ENCODE results near the gene SULT1A1. TPM values are rescaled to one million over a fixed set of nuclear protein-coding genes. Genes with fewer than 3 reads are reported as not detected.
"Not testable (repeated sequence)": the region's sequence is repeated elsewhere in the genome, so short reads cannot be mapped to it uniquely, and the experiment has no call there.

SULT1A1 gene
- total RNA-seq (15.0 and 15.5 TPM in 2 replicates), polyA plus RNA-seq (18.8 and 19.5 TPM in 2 replicates)

GRCh38 chr16:28609631-28610594 lies at the start of gene SULT1A1:
TSS of gene SULT1A1 (minus strand) at chr16:28610044. CDS start at chr16:28608855, 1,189 bp downstream.
- Histone ChIP-seq H2AFZ (peak within 1 kb of the TSS; percentile 40), H3K4me2 (peak within 1 kb of the TSS; percentile 57), H3K27ac (peak within 1 kb of the TSS; percentile 26), H3K4me3 (no peak within 1 kb of the TSS), H3K79me2 (no peaks in the 10 kb centered on the region), H3K9me2 (replicated peaks; ENCODE audit: insufficient read depth) (no peaks in the 10 kb centered on the region), H3K4me1 (ENCODE audit: insufficient read depth) (peaks cover 11% of the 10 kb centered on the region), H3K27me3 (no peaks in the 10 kb centered on the region), H3K9me3 (ENCODE audit: low read depth) (no peaks in the 10 kb centered on the region), H4K20me1 (ENCODE audit: insufficient read depth, poor library complexity, severe bottlenecking) (no peaks in the 10 kb centered on the region), H3K36me3 (replicated peaks; ENCODE audit: insufficient read depth, low read depth) (no peaks in the 10 kb centered on the region)
- WGBS (ENCODE audit: low lambda C conversion rate, missing lambda C conversion rate): 51% methylated on average over 11 of the region's 11 CpGs
- TF ChIP-seq EZH2phosphoT487 (IDR thresholded peaks at IDR 0.05; ENCODE audit: low read depth, severe bottlenecking, unreplicated experiment): no peak
- TF ChIP-seq EZH2 (IDR thresholded peaks at IDR 0.05; ENCODE audit: borderline replicate concordance): no peak
- TF ChIP-seq CTCF (IDR thresholded peaks at IDR 0.05; ENCODE audit: poor library complexity): no peak
- DNase-seq (ENCODE audit: low spot score): peak; percentile 62

DNA sequence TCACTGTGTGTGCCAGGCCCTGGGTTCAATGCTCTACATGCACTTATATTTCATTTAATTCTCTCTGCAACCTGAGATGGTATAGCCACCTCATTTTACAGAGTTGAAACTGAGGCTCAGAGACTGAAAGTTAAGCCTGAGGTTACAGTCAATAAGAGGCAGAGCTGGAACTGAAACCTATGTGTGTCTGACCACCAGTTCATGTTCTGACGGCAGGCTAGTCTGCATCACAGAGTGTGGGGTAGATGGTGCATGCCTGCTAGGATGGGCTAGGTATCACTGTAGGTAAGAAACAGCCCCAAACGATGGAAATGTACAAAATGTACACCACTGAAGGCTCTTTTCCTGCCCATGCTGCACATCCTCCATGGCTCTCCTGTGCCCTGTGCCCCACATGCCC lies 30.1 kb upstream of the SULT1A1 start:
- not testable (repeated sequence) for H3K36me3 ChIP-seq (replicated peaks; ENCODE audit: insufficient read depth, low read depth); H3K4me3 ChIP-seq; H4K20me1 ChIP-seq (ENCODE audit: insufficient read depth, poor library complexity, severe bottlenecking); H3K4me2 ChIP-seq; H3K27me3 ChIP-seq; H3K9me3 ChIP-seq (ENCODE audit: low read depth); H3K79me2 ChIP-seq; H3K27ac ChIP-seq; DNase-seq (ENCODE audit: low spot score); H3K4me1 ChIP-seq (ENCODE audit: insufficient read depth); H2AFZ ChIP-seq; H3K9me2 ChIP-seq (replicated peaks; ENCODE audit: insufficient read depth)
- 86% methylated on average over 2 of the region's 2 CpGs for WGBS (ENCODE audit: low lambda C conversion rate, missing lambda C conversion rate)

DNA sequence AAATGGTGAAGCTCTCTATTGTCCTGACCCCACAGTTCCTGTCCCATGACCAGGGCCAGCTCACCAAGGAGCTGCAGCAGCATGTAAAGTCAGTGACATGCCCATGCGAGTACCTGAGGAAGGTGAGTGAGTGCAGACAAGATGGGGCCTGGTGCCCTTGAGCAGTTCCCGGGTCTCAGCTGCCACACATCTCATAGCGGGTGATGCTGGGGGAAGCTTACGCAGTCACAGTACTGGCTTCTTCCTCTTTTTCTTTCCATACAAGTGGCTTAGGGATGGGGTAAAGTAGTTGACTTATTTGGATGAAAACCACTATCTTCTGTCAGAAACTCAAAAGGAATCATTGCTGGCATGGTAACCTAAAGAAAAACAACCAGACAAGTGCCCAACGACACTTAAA lies 28.5 kb upstream of the SULT1A1 start:
- DNase-seq (ENCODE audit: low spot score); H3K36me3 ChIP-seq (replicated peaks; ENCODE audit: insufficient read depth, low read depth); H3K4me3 ChIP-seq; H3K27ac ChIP-seq; H3K4me1 ChIP-seq (ENCODE audit: insufficient read depth); H3K9me2 ChIP-seq (replicated peaks; ENCODE audit: insufficient read depth); H3K4me2 ChIP-seq; H4K20me1 ChIP-seq (ENCODE audit: insufficient read depth, poor library complexity, severe bottlenecking); H3K9me3 ChIP-seq (ENCODE audit: low read depth); H3K27me3 ChIP-seq; H3K79me2 ChIP-seq; H2AFZ ChIP-seq: not testable (repeated sequence)
- WGBS (ENCODE audit: low lambda C conversion rate, missing lambda C conversion rate): 100% methylated on average over 3 of the region's 5 CpGs

- not testable (repeated sequence) for H3K79me2 ChIP-seq; H3K4me2 ChIP-seq; H3K4me1 ChIP-seq (ENCODE audit: insufficient read depth); DNase-seq (ENCODE audit: low spot score); H3K27ac ChIP-seq; H3K9me3 ChIP-seq (ENCODE audit: low read depth); H4K20me1 ChIP-seq (ENCODE audit: insufficient read depth, poor library complexity, severe bottlenecking); H3K4me3 ChIP-seq; H3K9me2 ChIP-seq (replicated peaks; ENCODE audit: insufficient read depth); H2AFZ ChIP-seq; H3K27me3 ChIP-seq; H3K36me3 ChIP-seq (replicated peaks; ENCODE audit: insufficient read depth, low read depth)
- no CpG with 5 or more reads among the region's 1 CpG for WGBS (ENCODE audit: low lambda C conversion rate, missing lambda C conversion rate)
Observed at GRCh38 chr16:28637765-28638164, 27.9 kb upstream of the SULT1A1 start, which contains the start of gene NPIPB8. TSS of gene NPIPB8 (plus strand) at chr16:28638065. CDS start at chr16:28638361, 296 bp downstream.

DNA sequence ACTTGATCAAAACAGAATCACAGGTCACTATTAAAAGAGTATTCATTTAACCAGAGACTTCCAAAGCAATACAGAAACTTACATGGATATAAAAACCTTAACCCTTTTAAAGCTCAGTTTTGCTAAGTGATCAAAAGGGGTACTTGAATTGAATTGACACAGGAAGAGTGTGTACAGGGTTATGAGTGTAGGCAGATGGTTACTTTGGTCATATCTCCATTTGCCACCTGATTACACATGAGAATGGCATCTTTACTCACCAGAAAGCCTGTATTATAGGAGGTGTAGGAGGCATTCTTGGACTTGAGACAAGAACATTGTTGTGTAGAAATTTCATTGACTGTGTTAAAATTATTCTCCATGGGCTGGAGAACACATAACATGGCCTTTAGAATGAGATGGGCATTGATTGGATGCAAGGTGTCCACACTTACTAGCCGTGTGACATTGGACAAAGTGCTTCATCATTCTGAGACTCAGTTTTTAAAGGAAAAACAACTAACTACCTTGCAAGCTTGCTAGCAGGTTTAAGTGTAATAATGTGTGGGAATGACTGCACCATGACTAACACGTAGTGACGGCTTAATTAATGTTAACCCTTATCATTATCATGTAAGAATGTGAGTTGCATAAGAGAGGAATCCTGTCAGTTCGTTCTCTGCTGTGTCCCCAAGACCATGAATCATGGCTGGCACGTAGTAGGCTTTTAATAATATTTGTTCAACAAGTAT lies 26.4 kb upstream of the SULT1A1 start:
- not testable (repeated sequence) for H3K9me3 ChIP-seq (ENCODE audit: low read depth); H4K20me1 ChIP-seq (ENCODE audit: insufficient read depth, poor library complexity, severe bottlenecking); H3K27me3 ChIP-seq; H3K79me2 ChIP-seq; H3K4me3 ChIP-seq; H2AFZ ChIP-seq; H3K36me3 ChIP-seq (replicated peaks; ENCODE audit: insufficient read depth, low read depth); H3K4me1 ChIP-seq (ENCODE audit: insufficient read depth); DNase-seq (ENCODE audit: low spot score); H3K9me2 ChIP-seq (replicated peaks; ENCODE audit: insufficient read depth); H3K4me2 ChIP-seq
- 48% methylated on average over 5 of the region's 5 CpGs for WGBS (ENCODE audit: low lambda C conversion rate, missing lambda C conversion rate)
- H3K27ac ChIP-seq: peak overlapping the region; percentile 65

- H3K4me2 ChIP-seq; H2AFZ ChIP-seq; H4K20me1 ChIP-seq (ENCODE audit: insufficient read depth, poor library complexity, severe bottlenecking); H3K9me3 ChIP-seq (ENCODE audit: low read depth); DNase-seq (ENCODE audit: low spot score); H3K79me2 ChIP-seq; H3K27me3 ChIP-seq; H3K9me2 ChIP-seq (replicated peaks; ENCODE audit: insufficient read depth); H3K4me1 ChIP-seq (ENCODE audit: insufficient read depth); H3K36me3 ChIP-seq (replicated peaks; ENCODE audit: insufficient read depth, low read depth); H3K27ac ChIP-seq; H3K4me3 ChIP-seq: not testable (repeated sequence)
- WGBS (ENCODE audit: low lambda C conversion rate, missing lambda C conversion rate): 79% methylated on average over 5 of the region's 5 CpGs
Observed at GRCh38 chr16:28630905-28631304, 21.1 kb upstream of the SULT1A1 start.

Measured in hepatocyte (in vitro differentiated cells).